GM12878 (cell line): Measurements from ENCODE around the gene ABHD17C.

Source experiments
- BHLHE40 ChIP-seq, 2 experiments: fragments of 450-650 bp in 1 of 2; IDR thresholded peaks; 2 replicates each; pipeline ENCODE4 v1.6.1; 2011 to 2017; ENCODE audit warnings: low read depth in 2 of 2, borderline replicate concordance in 1 of 2, improper control_type of control experiment in 1 of 2, low read length in 1 of 2, mild to moderate bottlenecking in 1 of 2
- FOS ChIP-seq: IDR thresholded peaks from 3 replicates; pipeline ENCODE4 v1.6.1; 2011; ENCODE audit warnings: borderline replicate concordance; ENCODE audit not compliant: insufficient read length; ENCODE audit errors: extremely low read depth
- MAX ChIP-seq: IDR thresholded peaks from 2 replicates; pipeline ENCODE4 v1.6.1; 2012; ENCODE audit warnings: low read depth, low read length, improper control_type of control experiment
- POLR2AphosphoS5 ChIP-seq: IDR thresholded peaks from 2 replicates; pipeline ENCODE4 v1.6.1; 2011; ENCODE audit warnings: mild to moderate bottlenecking, low read length, inconsistent platforms
- TAF1 ChIP-seq: IDR thresholded peaks from 2 replicates; pipeline ENCODE4 v1.6.1; 2011; ENCODE audit warnings: mild to moderate bottlenecking, low read depth, low read length, borderline replicate concordance
- TARDBP ChIP-seq: IDR thresholded peaks from 2 replicates; pipeline ENCODE4 v1.6.1; 2016; ENCODE audit warnings: borderline replicate concordance
- TCF7 ChIP-seq: IDR thresholded peaks from 2 replicates; pipeline ENCODE4 v1.6.1; 2014; ENCODE audit warnings: antibody characterized with exemption, borderline replicate concordance
- ZBTB11 ChIP-seq: fragments of 450-650 bp; formaldehyde crosslinking; IDR thresholded peaks from 2 replicates; pipeline ENCODE4 v1.5.0; 2022; ENCODE audit warnings: mild to moderate bottlenecking, missing genetic modification characterization
- TF ChIP-seq, protein P1 (sequence below): IDR thresholded peaks from 2 replicates; pipeline ENCODE4 v1.6.1; 2011; ENCODE audit warnings: low read depth, low read length, improper control_type of control experiment, borderline replicate concordance
- TF ChIP-seq, protein P2 (sequence below), 3 experiments: IDR thresholded peaks in 2 of 3; conservative IDR thresholded peaks in 1 of 3; 2 replicates each; pipeline ENCODE4 v1.5.1; 2011; ENCODE audit warnings: low read depth in 3 of 3, low read length in 3 of 3, mild to moderate bottlenecking in 3 of 3, control low read depth in 2 of 3, moderate library complexity in 2 of 3, inconsistent platforms in 1 of 3, mixed read lengths in 1 of 3; ENCODE audit not compliant: control insufficient read depth in 2 of 3, insufficient read depth in 1 of 3; ENCODE audit errors: extremely low read depth in 1 of 3

DNA sequence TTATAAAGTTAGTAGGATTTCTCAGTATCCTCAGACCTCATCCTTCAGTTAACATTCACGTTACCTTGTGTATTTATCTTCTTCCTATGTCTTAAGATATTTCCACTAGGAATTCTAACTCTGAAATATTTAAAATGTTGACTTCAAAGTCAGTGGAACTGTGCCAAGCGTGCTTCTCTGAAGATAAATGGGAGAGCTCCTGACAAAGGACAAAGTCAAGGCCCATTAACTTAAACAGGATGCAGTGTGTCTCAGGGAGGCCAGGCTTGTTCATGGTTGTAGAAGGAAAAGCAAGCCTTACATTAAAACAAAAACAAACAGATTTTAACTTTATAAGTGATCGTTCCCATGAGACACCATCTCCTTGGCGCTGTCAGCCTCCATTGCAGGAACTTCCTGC is 41.5 kb downstream of the ABHD17C start:
- TF ChIP-seq FOS (no peak), TARDBP (no peak), BHLHE40 (IDR thresholded peaks at IDR 0.05; ENCODE audit: borderline replicate concordance in 1 of 2, low read depth in 2 of 2, low read length in 1 of 2) (no peak), TCF7 (no peak), ZBTB11 (CRISPR knock-in tag) (no peak), POLR2AphosphoS5 (no peak), TAF1 (no peak), MAX (no peak)
- TF ChIP-seq, protein P1, sequence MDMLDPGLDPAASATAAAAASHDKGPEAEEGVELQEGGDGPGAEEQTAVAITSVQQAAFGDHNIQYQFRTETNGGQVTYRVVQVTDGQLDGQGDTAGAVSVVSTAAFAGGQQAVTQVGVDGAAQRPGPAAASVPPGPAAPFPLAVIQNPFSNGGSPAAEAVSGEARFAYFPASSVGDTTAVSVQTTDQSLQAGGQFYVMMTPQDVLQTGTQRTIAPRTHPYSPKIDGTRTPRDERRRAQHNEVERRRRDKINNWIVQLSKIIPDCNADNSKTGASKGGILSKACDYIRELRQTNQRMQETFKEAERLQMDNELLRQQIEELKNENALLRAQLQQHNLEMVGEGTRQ: no peak
- TF ChIP-seq, protein P2, sequence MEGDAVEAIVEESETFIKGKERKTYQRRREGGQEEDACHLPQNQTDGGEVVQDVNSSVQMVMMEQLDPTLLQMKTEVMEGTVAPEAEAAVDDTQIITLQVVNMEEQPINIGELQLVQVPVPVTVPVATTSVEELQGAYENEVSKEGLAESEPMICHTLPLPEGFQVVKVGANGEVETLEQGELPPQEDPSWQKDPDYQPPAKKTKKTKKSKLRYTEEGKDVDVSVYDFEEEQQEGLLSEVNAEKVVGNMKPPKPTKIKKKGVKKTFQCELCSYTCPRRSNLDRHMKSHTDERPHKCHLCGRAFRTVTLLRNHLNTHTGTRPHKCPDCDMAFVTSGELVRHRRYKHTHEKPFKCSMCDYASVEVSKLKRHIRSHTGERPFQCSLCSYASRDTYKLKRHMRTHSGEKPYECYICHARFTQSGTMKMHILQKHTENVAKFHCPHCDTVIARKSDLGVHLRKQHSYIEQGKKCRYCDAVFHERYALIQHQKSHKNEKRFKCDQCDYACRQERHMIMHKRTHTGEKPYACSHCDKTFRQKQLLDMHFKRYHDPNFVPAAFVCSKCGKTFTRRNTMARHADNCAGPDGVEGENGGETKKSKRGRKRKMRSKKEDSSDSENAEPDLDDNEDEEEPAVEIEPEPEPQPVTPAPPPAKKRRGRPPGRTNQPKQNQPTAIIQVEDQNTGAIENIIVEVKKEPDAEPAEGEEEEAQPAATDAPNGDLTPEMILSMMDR (IDR thresholded peaks at IDR 0.05 in 2 of 3, conservative IDR thresholded peaks at IDR 0.05 in 1 of 3; ENCODE audit: control insufficient read depth in 2 of 3, extremely low read depth in 1 of 3, insufficient read depth in 1 of 3, low read depth in 3 of 3, low read length in 3 of 3): no peak
